Ovary (tissue), 9 donors: ENCODE measurements around the gene COL21A1. TPM values are rescaled to one million over a fixed set of nuclear protein-coding genes. Genes with fewer than 3 reads are reported as not detected.

Experiments
- DNase-seq, 5 donors: peaks; one replicate each; pipeline ENCODE4 v3.0.0-alpha.2; 2019 to 2020
- H3K27ac ChIP-seq, 2 donors: fragments of 200-600 bp; one replicate each; pipeline versions ENCODE4 v1.5.1 to v1.8.0; 2019 to 2022
- H3K27me3 ChIP-seq: fragments of 200-600 bp; one replicate; pipeline ENCODE4 v1.8.0; 2022
- H3K36me3 ChIP-seq: fragments of 200-600 bp; sonication (generic); one replicate; pipeline ENCODE4 v1.5.1; 2019
- H3K4me1 ChIP-seq: one replicate; pipeline ENCODE4 v1.8.1; 2013; ENCODE audit warnings: mild to moderate bottlenecking, moderate library complexity; ENCODE audit not compliant: insufficient read depth
- H3K4me3 ChIP-seq: fragments of 200-600 bp; sonication (generic); one replicate; pipeline ENCODE4 v1.5.1; 2017
- H3K9me3 ChIP-seq, 2 donors: fragments of 200-600 bp in 1 of 2; sonication (generic) in 1 of 2; one replicate each; pipeline versions ENCODE4 v1.5.1 to v1.8.1; 2013 to 2019; ENCODE audit warnings: mild to moderate bottlenecking in 1 of 2, moderate library complexity in 1 of 2
- CTCF ChIP-seq, 3 donors: fragments of 450-650 bp in 2 of 3; fragments of 200-600 bp in 1 of 3; IDR thresholded peaks; one replicate each; pipeline versions ENCODE4 v1.5.1 to v1.8.0; 2016 to 2022; ENCODE audit warnings: antibody characterized with exemption in 3 of 3, mild to moderate bottlenecking in 1 of 3
- EP300 ChIP-seq: sonication (generic); formaldehyde crosslinking; IDR thresholded peaks from one replicate; pipeline ENCODE4 v1.6.1; 2017; ENCODE audit warnings: antibody characterized with exemption
- POLR2A ChIP-seq: fragments of 450-650 bp; IDR thresholded peaks from one replicate; pipeline ENCODE4 v1.6.1; 2017; ENCODE audit warnings: antibody characterized with exemption, mild to moderate bottlenecking, moderate library complexity
- WGBS, 3 donors: extraction: QIAGEN DNeasy Blood & Tissue Kit in 1 of 3; methylation state at CpG; one replicate each; pipeline versions ENCODE4 v1.1.5 to v1.1.7; 2013 to 2017; 5-methylcytosine and 5-hydroxymethylcytosine counted together
- intact Hi-C, 4 donors: fragments of 100-400 bp; cut with DNase I; formaldehyde crosslinking; loops; one replicate each; pipeline versions ENCODE4 v1.11.0 to v1.15.1; 2022 to 2023
- polyA plus RNA-seq, 2 donors: library from polyadenylated mRNA; stranded (reverse); fragments of 200-250 nt in 1 of 2; fragments of 350-450 nt in 1 of 2; fragmentation: Illumina TruSeq in 1 of 2; extraction: RNeasy Lipid Tissue Mini Kit (QIAGEN cat#74804) in 1 of 2; gene quantifications; one replicate each; pipeline ENCODE4 v1.2.3, GENCODE V29; 2013 to 2014
- total RNA-seq, 7 donors: library from RNA; depleted of rRNA in 2 of 7; stranded (reverse); fragments of >200 nt in 2 of 7; fragmentation: NEBNext Ultra II Directional in 3 of 7; extraction: Animal tissue kit (Norgen Biotek cat#: 25700) in 3 of 7; gene quantifications; one replicate each; pipeline versions ENCODE4 v1.1.0 to v1.2.4, GENCODE V29; 2016 to 2023
- donor health status: DM: no; HTN: no; CAD: no; lungs with moderate emphysema.
- donor health status: DM: no; HTN: no; CAD: no.
- donor health status: Bipolar disorder and iron deficiency.
- donor health status: DM: yes; HTN: yes; CAD: no.
- donor health status: DM: no; HTN: no; CAD: no.
- donor health status: DM: yes; HTN: yes; CAD: no.

Gene COL21A1
- total and polyA plus RNA-seq, 9 donors: 2.5 to 15.7 (median 4.0) TPM

- no peaks in the 10 kb centered on the region for H3K4me1 ChIP-seq
- intact Hi-C loops: no loop called here
- H3K9me3 ChIP-seq: no peaks in the 10 kb centered on the region
- no peaks in the 10 kb centered on the region for H3K27me3 ChIP-seq
- no peak overlapping the region for H3K27ac ChIP-seq
- no peaks in the 10 kb centered on the region for H3K36me3 ChIP-seq
- H3K4me3 ChIP-seq: no peak overlapping the region
- no peak for DNase-seq
- TF ChIP-seq CTCF (IDR thresholded peaks at IDR 0.05) (no peak), POLR2A (no peak), EP300 (no peak)
- 61 to 69% (median 62%) methylated on average over 2 of the region's 2 CpGs for WGBS, 3 donors
Measured at GRCh38 chr6:56096946-56097621, 150.3 kb downstream of the COL21A1 start.

GRCh38 chr6:56096541-56096940 lies 150.8 kb downstream of the COL21A1 start:
- H3K27ac ChIP-seq: no peak overlapping the region
- H3K36me3 ChIP-seq: no peaks in the 10 kb centered on the region
- no peaks in the 10 kb centered on the region for H3K9me3 ChIP-seq
- no peak for DNase-seq
- no peaks in the 10 kb centered on the region for H3K4me1 ChIP-seq
- no peak overlapping the region for H3K4me3 ChIP-seq
- no peak for TF ChIP-seq POLR2A
- no peak for TF ChIP-seq EP300
- intact Hi-C loops: no loop called here
- no peaks in the 10 kb centered on the region for H3K27me3 ChIP-seq

- 98 to 100% (median 99%) methylated on average over 1 of the region's 1 CpG for WGBS, 3 donors
- DNase-seq: no peak
- no peak overlapping the region for H3K4me3 ChIP-seq
- intact Hi-C loops: no loop called here
- TF ChIP-seq EP300: no peak
- no peak for TF ChIP-seq CTCF (IDR thresholded peaks at IDR 0.05)
- TF ChIP-seq POLR2A: no peak
- no peaks in the 10 kb centered on the region for H3K9me3 ChIP-seq
- H3K27ac ChIP-seq: no peak overlapping the region
- no peaks in the 10 kb centered on the region for H3K4me1 ChIP-seq
- no peaks in the 10 kb centered on the region for H3K36me3 ChIP-seq
- no peaks in the 10 kb centered on the region for H3K27me3 ChIP-seq
Measured at GRCh38 chr6:56093776-56094175, 153.6 kb downstream of the COL21A1 start.

GRCh38 chr6:56091159-56091869 lies 156.1 kb downstream of the COL21A1 start:
- intact Hi-C loops: no loop called here
- no peaks in the 10 kb centered on the region for H3K4me1 ChIP-seq
- H3K9me3 ChIP-seq: no peaks in the 10 kb centered on the region
- no peak for DNase-seq
- no peak overlapping the region for H3K27ac ChIP-seq
- 62 to 66% (median 63%) methylated on average over 3 of the region's 3 CpGs for WGBS, 3 donors
- H3K4me3 ChIP-seq: no peak overlapping the region
- no peaks in the 10 kb centered on the region for H3K36me3 ChIP-seq
- no peaks in the 10 kb centered on the region for H3K27me3 ChIP-seq
- TF ChIP-seq POLR2A (no peak), CTCF (IDR thresholded peaks at IDR 0.05) (no peak), EP300 (no peak)

- no peak for DNase-seq
- intact Hi-C loops: no loop called here
- Histone ChIP-seq H3K27me3 (no peaks in the 10 kb centered on the region), H3K4me1 (no peaks in the 10 kb centered on the region), H3K27ac (no peak overlapping the region), H3K36me3 (no peaks in the 10 kb centered on the region), H3K4me3 (no peak overlapping the region), H3K9me3 (no peaks in the 10 kb centered on the region)
- TF ChIP-seq EP300 (no peak), CTCF (IDR thresholded peaks at IDR 0.05) (no peak), POLR2A (no peak)
- WGBS, 3 donors: 91 to 97% (median 92%) methylated on average over 4 of the region's 4 CpGs
Measured at GRCh38 chr6:56088641-56089040, 158.7 kb downstream of the COL21A1 start.
